HG03439 (cell line): ENCODE results near the gene GLB1L.
A peak's percentile ranks its signal among the peaks of the same experiment; 100 is the strongest.

Experiments used
- ATAC-seq: cut with Tn5 transposase; IDR thresholded peaks from one replicate; pipeline ENCODE4 v1.9.1; 2021; ENCODE audit warnings: mild to moderate bottlenecking, moderate library complexity; ENCODE audit not compliant: unreplicated experiment

Gene GLB1L

GRCh38 chr2:219228041-219228910 lies 17.0 kb downstream of the GLB1L start:
- no peak for ATAC-seq

- no peak for ATAC-seq
These were observed 19.9 kb downstream of the GLB1L start for GRCh38 chr2:219225350-219225749.

GRCh38 chr2:219223831-219224610 lies 21.2 kb downstream of the GLB1L start:
- ATAC-seq, result no peak

- no peak for ATAC-seq
These were observed 23.2 kb downstream of the GLB1L start for GRCh38 chr2:219221957-219222518.

GRCh38 chr2:219220652-219221402 lies 24.4 kb downstream of the GLB1L start:
- ATAC-seq, result no peak

GRCh38 chr2:219219784-219220532 lies 25.3 kb downstream of the GLB1L start:
- ATAC-seq, result no peak

GRCh38 chr2:219218732-219219701 lies 26.2 kb downstream of the GLB1L start, which contains the start of gene ABCB6:
TSS of gene ABCB6 (minus strand) at chr2:219218958. CDS start at chr2:219218673, 285 bp downstream.
- peak; percentile 67 for ATAC-seq

- peak; percentile 18 for ATAC-seq
These were observed 27.0 kb downstream of the GLB1L start for GRCh38 chr2:219218217-219218731.

- ATAC-seq, result no peak
These were observed 28.7 kb downstream of the GLB1L start for GRCh38 chr2:219216535-219216915.

GRCh38 chr2:219215871-219216534 lies 29.2 kb downstream of the GLB1L start:
- ATAC-seq, result no peak

- no peak for ATAC-seq
These were observed 30.5 kb downstream of the GLB1L start for GRCh38 chr2:219214786-219215185.

GRCh38 chr2:219214141-219214540 lies 31.1 kb downstream of the GLB1L start:
- ATAC-seq, result no peak

GRCh38 chr2:219213486-219214071 lies 31.7 kb downstream of the GLB1L start:
- ATAC-seq, result no peak

GRCh38 chr2:219213026-219213415 lies 32.2 kb downstream of the GLB1L start:
- no peak for ATAC-seq

GRCh38 chr2:219210886-219211362 lies 34.3 kb downstream of the GLB1L start:
- ATAC-seq, result no peak

GRCh38 chr2:219210196-219210885 lies 34.9 kb downstream of the GLB1L start:
- ATAC-seq, result no peak
